Endothelial cell of umbilical vein (primary cell): ENCODE data around the gene SOX15. TPM values are rescaled to one million over a fixed set of nuclear protein-coding genes. Genes with fewer than 3 reads are reported as not detected.

Experiments
- BruUV-seq: library from RNA; stranded (reverse); fragments of 400-500 nt; replicated peaks from 2 replicates; lab custom pipeline; 2021; lab: Mats Ljungman, UMichigan
- CTCF ChIA-PET: fragments of 300-600, 350-600 bp; sonication (Branson Sonifier 250); formaldehyde crosslinking; loops from one replicate; lab custom pipeline; 2021; ENCODE audit warnings: antibody characterized with exemption, inconsistent platforms; lab: Charles Lee
- POLR2A ChIA-PET: fragments of 300-600, 350-600 bp; sonication (Branson Sonifier 250); formaldehyde crosslinking; loops from one replicate; lab custom pipeline; 2021; ENCODE audit warnings: antibody characterized with exemption, inconsistent platforms; lab: Charles Lee
- DNase-seq: peaks from one replicate; pipeline ENCODE4 v3.0.0-alpha.2; 2011; ENCODE audit warnings: low read depth, low spot score
- FAIRE-seq: peaks from 2 replicates; lab custom pipeline; 2011; peaks lifted over from hg19 to GRCh38; lab: Jason Lieb, UNC
- H2AFZ ChIP-seq: 2 replicates; pipeline ENCODE4 v1.6.0; 2012; ENCODE audit warnings: low read depth, low read length, control low read depth, inconsistent platforms
- H3K27ac ChIP-seq: 2 replicates; pipeline ENCODE4 v1.5.1; 2011; ENCODE audit warnings: low read depth, mild to moderate bottlenecking, control low read depth, low read length, moderate library complexity; ENCODE audit not compliant: insufficient read depth
- H3K27me3 ChIP-seq, 2 experiments: 2 replicates each; pipeline versions ENCODE4 v1.6.0 to v1.6.1; 2011; ENCODE audit warnings: low read length in 2 of 2, mixed read lengths in 1 of 2; ENCODE audit not compliant: control insufficient read depth in 2 of 2, insufficient read depth in 2 of 2
- H3K36me3 ChIP-seq, 2 experiments: 2 replicates in 1 of 2; 3 replicates in 1 of 2; pipeline ENCODE4 v1.5.1; 2011; ENCODE audit warnings: low read length in 2 of 2, mild to moderate bottlenecking in 1 of 2, moderate library complexity in 1 of 2; ENCODE audit not compliant: control insufficient read depth in 2 of 2, insufficient read depth in 2 of 2; ENCODE audit errors: extremely low read depth in 1 of 2
- H3K4me1 ChIP-seq: 3 replicates; pipeline ENCODE4 v1.5.1; 2011; ENCODE audit warnings: mild to moderate bottlenecking, low read length; ENCODE audit not compliant: control insufficient read depth, insufficient read depth; ENCODE audit errors: extremely low read depth
- H3K4me2 ChIP-seq: 2 replicates; pipeline ENCODE4 v1.6.1; 2011; ENCODE audit warnings: low read length, control low read depth, mixed read lengths; ENCODE audit not compliant: insufficient read depth
- H3K4me3 ChIP-seq, 3 experiments: fragments of 200-600 bp in 1 of 3; sonication (generic), shearing (Covaris generic) in 1 of 3; replicated peaks in 1 of 3; 2 replicates each; pipeline ENCODE4 v1.5.1; 2011 to 2016; ENCODE audit warnings: control low read depth in 3 of 3, low read length in 3 of 3, mild to moderate bottlenecking in 2 of 3, inconsistent platforms in 1 of 3, low read depth in 1 of 3, moderate library complexity in 1 of 3; ENCODE audit not compliant: insufficient read depth in 1 of 3
- H3K79me2 ChIP-seq: 2 replicates; pipeline ENCODE4 v1.6.0; 2012; ENCODE audit warnings: low read length, inconsistent platforms; ENCODE audit not compliant: control insufficient read depth, insufficient read depth
- H3K9ac ChIP-seq: replicated peaks from 2 replicates; pipeline ENCODE3; 2011; ENCODE audit warnings: low read length, control low read depth; ENCODE audit not compliant: insufficient read depth; ENCODE audit errors: extremely low read depth
- H3K9me1 ChIP-seq: replicated peaks from 3 replicates; pipeline ENCODE4 v1.6.0; 2011; ENCODE audit warnings: mild to moderate bottlenecking, low read length; ENCODE audit not compliant: control insufficient read depth, insufficient read depth; ENCODE audit errors: extremely low read depth
- H3K9me3 ChIP-seq: replicated peaks from 2 replicates; pipeline ENCODE4 v1.5.1; 2012; ENCODE audit warnings: low read length, inconsistent platforms; ENCODE audit not compliant: control insufficient read depth, insufficient read depth
- H4K20me1 ChIP-seq: replicated peaks from 2 replicates; pipeline ENCODE3; 2011; ENCODE audit warnings: mild to moderate bottlenecking, low read length; ENCODE audit not compliant: control insufficient read depth, insufficient read depth; ENCODE audit errors: extremely low read depth
- FOS ChIP-seq: IDR thresholded peaks from 2 replicates; pipeline ENCODE4 v1.6.1; 2011; ENCODE audit warnings: mild to moderate bottlenecking, low read length, moderate library complexity, borderline replicate concordance; ENCODE audit not compliant: insufficient read depth
- GATA2 ChIP-seq: IDR thresholded peaks from 2 replicates; pipeline ENCODE4 v1.7.0; 2011; ENCODE audit warnings: low read depth, mild to moderate bottlenecking, moderate library complexity, mixed read lengths, low read length; ENCODE audit not compliant: insufficient read length, insufficient read depth
- dilution Hi-C: fragments of 300-500 bp; cut with MboI; formaldehyde crosslinking; loops from one replicate; pipeline ENCODE4 v1.15.0; 2019; ENCODE audit warnings: low sequenced_read_pairs; ENCODE audit not compliant: extremely low pct_ligation_motif_present
- intact Hi-C: fragments of 100-400 bp; cut with micrococcal nuclease; formaldehyde crosslinking; loops from one replicate; pipeline ENCODE4 v1.10.0; 2022
- polyA plus RNA-seq, 4 experiments: library from polyadenylated mRNA; depleted of rRNA in 3 of 4; stranded (reverse) in 3 of 4; unstranded in 1 of 4; fragments of >200 nt; gene quantifications; 2 replicates each; pipeline versions ENCODE4 v1.2.1 to v1.2.3, GENCODE V29; 2011 to 2012; ENCODE audit warnings: missing spikeins in 1 of 4
- small RNA-seq: library from RNA; depleted of rRNA; stranded (forward); fragments of <200 nt; gene quantifications from one replicate; pipeline ENCODE3, GENCODE V24; 2012; ENCODE audit warnings: low replicate concordance, low read depth; ENCODE audit not compliant: insufficient read depth, insufficient read length
- total RNA-seq: library from RNA; stranded (reverse); gene quantifications from 2 replicates; pipeline ENCODE4 v1.2.3, GENCODE V29; 2021

The SOX15 gene
- total and polyA plus RNA-seq, 2 donors (not counting 3 experiments of a cell fraction or from before 2014, with no cell fraction given), result 0.26 to 0.46 TPM

- no peaks in the 10 kb centered on the region for H3K4me1 ChIP-seq
- no peaks in the 10 kb centered on the region for H3K36me3 ChIP-seq
- H4K20me1 ChIP-seq, result no peaks in the 10 kb centered on the region
- peaks cover 5% of the 10 kb centered on the region for H3K9me3 ChIP-seq
- H3K9ac ChIP-seq, result no peak overlapping the region
- CTCF ChIA-PET, result interaction anchor here (0.8 to 2.4 kb wide), 5 partner anchors 9 to 25 kb away, joined by 3 to 11 read pairs (median 4); partner anchors contain the start of genes SENP3 and TNFSF12
- dilution Hi-C loops, result no loop called here
- TF ChIP-seq FOS, result peak; percentile 67
- no peak for TF ChIP-seq GATA2
- DNase-seq (peak; percentile 21), FAIRE-seq (no peak)
- H3K4me3 ChIP-seq, result no peak overlapping the region
- H3K27ac ChIP-seq, result no peak overlapping the region
- peaks cover 0 to 9% of the 10 kb centered on the region in 2 experiments for H3K27me3 ChIP-seq
- BruUV-seq, result no TSS peak
- intact Hi-C loops, result no loop called here
- no peaks in the 10 kb centered on the region for H3K9me1 ChIP-seq
- no peaks in the 10 kb centered on the region for H3K79me2 ChIP-seq
- H3K4me2 ChIP-seq, result no peak overlapping the region
- POLR2A ChIA-PET, result no interaction called here
- H2AFZ ChIP-seq, result peak overlapping the region; percentile 17
These were observed 50.9 kb downstream of the SOX15 start for GRCh38 chr17:7538891-7539545.

Small RNA genes lying within 50 kb of the gene (small RNA-seq; reads per million reads assigned to genes)
- gene CD68 (not detected), gene SNORA48 (not detected), gene SNORD10 (not detected)

Other genes starting within 250 kb of the SOX15 start
- gene KCTD11, start 237.9 kb downstream of the SOX15 start, total RNA-seq, result 3.5 and 3.8 TPM in 2 replicates
- 6.5 and 6.7 TPM in 2 replicates for gene KCTD11, start 237.9 kb downstream of the SOX15 start, polyA plus RNA-seq
- gene TMEM95, start 234.9 kb downstream of the SOX15 start, total RNA-seq, result not detected in 2 replicates
- not detected in 2 replicates for gene TMEM95, start 234.9 kb downstream of the SOX15 start, polyA plus RNA-seq
- gene TNK1, start 209.0 kb downstream of the SOX15 start, total RNA-seq, result 0.58 and 0.67 TPM in 2 replicates
- gene TNK1, start 209.0 kb downstream of the SOX15 start, polyA plus RNA-seq, result 0.14 and 0.22 TPM in 2 replicates
- gene PLSCR3, start 195.6 kb downstream of the SOX15 start, total RNA-seq, result 54.5 and 59.9 TPM in 2 replicates
- 94.8 and 111 TPM in 2 replicates for gene PLSCR3, start 195.6 kb downstream of the SOX15 start, polyA plus RNA-seq
- gene TMEM256, start 186.0 kb downstream of the SOX15 start, total RNA-seq, result 57.3 and 67.4 TPM in 2 replicates
- gene TMEM256, start 186.0 kb downstream of the SOX15 start, polyA plus RNA-seq, result 148 and 218 TPM in 2 replicates
- gene NLGN2, start 182.2 kb downstream of the SOX15 start, total RNA-seq, result 25.9 and 29.2 TPM in 2 replicates
- 15.4 and 15.5 TPM in 2 replicates for gene NLGN2, start 182.2 kb downstream of the SOX15 start, polyA plus RNA-seq
- gene SPEM1, start 169.8 kb downstream of the SOX15 start, total RNA-seq, result not detected in 2 replicates
- gene SPEM1, start 169.8 kb downstream of the SOX15 start, polyA plus RNA-seq, result not detected in 2 replicates
- not detected in 2 replicates for gene SPEM2, start 164.5 kb downstream of the SOX15 start, total RNA-seq
- gene SPEM2, start 164.5 kb downstream of the SOX15 start, polyA plus RNA-seq, result not detected in 2 replicates
- not detected in 2 replicates for gene SPEM3, start 161.2 kb downstream of the SOX15 start, total RNA-seq
- gene SPEM3, start 161.2 kb downstream of the SOX15 start, polyA plus RNA-seq, result not detected in 2 replicates
- 6.1 and 6.5 TPM in 2 replicates for gene TMEM102, start 154.7 kb downstream of the SOX15 start, total RNA-seq
- gene TMEM102, start 154.7 kb downstream of the SOX15 start, polyA plus RNA-seq, result 5.8 and 8.4 TPM in 2 replicates
- gene FGF11, start 150.6 kb downstream of the SOX15 start, total RNA-seq, result 1.8 TPM in 1 of 2 replicates, not detected in the other
- gene FGF11, start 150.6 kb downstream of the SOX15 start, polyA plus RNA-seq, result 0.70 and 0.92 TPM in 2 replicates
- gene CHRNB1, start 145.0 kb downstream of the SOX15 start, total RNA-seq, result 5.4 and 5.6 TPM in 2 replicates
- gene CHRNB1, start 145.0 kb downstream of the SOX15 start, polyA plus RNA-seq, result 9.3 and 9.6 TPM in 2 replicates
- gene ZBTB4, start 110.5 kb downstream of the SOX15 start, total RNA-seq, result 26.5 and 27.4 TPM in 2 replicates
- 15.1 and 15.7 TPM in 2 replicates for gene ZBTB4, start 110.5 kb downstream of the SOX15 start, polyA plus RNA-seq
- not detected in 2 replicates for gene SLC35G6, start 108.6 kb downstream of the SOX15 start, total RNA-seq
- not detected in 2 replicates for gene SLC35G6, start 108.6 kb downstream of the SOX15 start, polyA plus RNA-seq
- gene POLR2A, start 105.7 kb downstream of the SOX15 start, total RNA-seq, result 145 and 151 TPM in 2 replicates
- gene POLR2A, start 105.7 kb downstream of the SOX15 start, polyA plus RNA-seq, result 25.1 and 45.9 TPM in 2 replicates
- gene TNFSF12, start 41.0 kb downstream of the SOX15 start, total RNA-seq, result 21.0 and 28.4 TPM in 2 replicates
- gene TNFSF12, start 41.0 kb downstream of the SOX15 start, polyA plus RNA-seq, result 39.4 and 40.5 TPM in 2 replicates
- 3.7 and 5.4 TPM in 2 replicates for gene TNFSF13, start 31.3 kb downstream of the SOX15 start, total RNA-seq
- gene TNFSF13, start 31.3 kb downstream of the SOX15 start, polyA plus RNA-seq, result 3.6 and 4.3 TPM in 2 replicates
- gene SENP3, start 28.2 kb downstream of the SOX15 start, total RNA-seq, result 56.5 and 63.4 TPM in 2 replicates
- gene SENP3, start 28.2 kb downstream of the SOX15 start, polyA plus RNA-seq, result 91.6 and 96.5 TPM in 2 replicates
- 2.9 and 4.5 TPM in 2 replicates for gene CD68, start 10.5 kb downstream of the SOX15 start, total RNA-seq
- 29.1 and 30.8 TPM in 2 replicates for gene CD68, start 10.5 kb downstream of the SOX15 start, polyA plus RNA-seq
- 61.2 and 78.0 TPM in 2 replicates for gene MPDU1, start 6.2 kb downstream of the SOX15 start, total RNA-seq
- 368 and 384 TPM in 2 replicates for gene MPDU1, start 6.2 kb downstream of the SOX15 start, polyA plus RNA-seq
- 33.1 and 40.1 TPM in 2 replicates for gene FXR2, start 24.8 kb upstream of the SOX15 start, total RNA-seq
- gene FXR2, start 24.8 kb upstream of the SOX15 start, polyA plus RNA-seq, result 48.9 and 59.9 TPM in 2 replicates
- 51.8 and 52.5 TPM in 2 replicates for gene SAT2, start 37.7 kb upstream of the SOX15 start, total RNA-seq
- 27.9 and 38.0 TPM in 2 replicates for gene SAT2, start 37.7 kb upstream of the SOX15 start, polyA plus RNA-seq
- gene SHBG, start 40.0 kb upstream of the SOX15 start, total RNA-seq, result not detected in 2 replicates
- gene SHBG, start 40.0 kb upstream of the SOX15 start, polyA plus RNA-seq, result 0.32 and 0.51 TPM in 2 replicates
- not detected in 2 replicates for gene ATP1B2, start 60.8 kb upstream of the SOX15 start, total RNA-seq
- gene ATP1B2, start 60.8 kb upstream of the SOX15 start, polyA plus RNA-seq, result 0.06 TPM in 1 of 2 replicates, not detected in the other
- gene TP53, start 97.4 kb upstream of the SOX15 start, total RNA-seq, result 128 and 138 TPM in 2 replicates
- gene TP53, start 97.4 kb upstream of the SOX15 start, polyA plus RNA-seq, result 82.1 and 85.5 TPM in 2 replicates
- gene WRAP53, start 98.4 kb upstream of the SOX15 start, total RNA-seq, result 23.7 and 28.0 TPM in 2 replicates
- 17.9 and 21.8 TPM in 2 replicates for gene WRAP53, start 98.4 kb upstream of the SOX15 start, polyA plus RNA-seq
- 1.1 and 1.4 TPM in 2 replicates for gene EFNB3, start 115.1 kb upstream of the SOX15 start, total RNA-seq
- gene EFNB3, start 115.1 kb upstream of the SOX15 start, polyA plus RNA-seq, result 2.9 and 3.1 TPM in 2 replicates
- 0.11 TPM in 1 of 2 replicates, not detected in the other for gene DNAH2, start 127.7 kb upstream of the SOX15 start, total RNA-seq
- gene DNAH2, start 127.7 kb upstream of the SOX15 start, polyA plus RNA-seq, result 0.06 and 0.10 TPM in 2 replicates
- 17.8 and 19.2 TPM in 2 replicates for gene KDM6B, start 244.1 kb upstream of the SOX15 start, total RNA-seq
- 1.8 and 2.0 TPM in 2 replicates for gene KDM6B, start 244.1 kb upstream of the SOX15 start, polyA plus RNA-seq